Measurements from ENCODE around the gene UBE4A.

DNA sequence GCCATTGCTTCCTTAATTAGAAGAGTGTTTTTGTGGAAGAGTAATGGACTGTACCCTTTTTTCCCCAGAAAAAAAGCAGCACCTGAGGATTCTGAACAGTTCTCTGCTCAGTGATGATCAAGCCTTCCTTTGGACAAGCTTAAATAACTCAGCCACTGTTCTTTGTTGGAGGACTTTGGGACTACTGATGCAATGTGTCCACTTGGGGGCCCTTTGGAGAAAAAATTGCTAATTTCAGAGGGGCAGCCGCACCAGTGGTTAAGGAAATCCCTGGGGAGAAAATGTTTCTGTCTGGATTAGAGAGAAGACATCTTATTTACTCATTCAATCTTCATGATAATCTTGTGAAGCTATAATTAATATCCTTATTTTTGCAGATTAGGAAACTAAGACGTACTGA is 71.6 kb downstream of the UBE4A start:
- no peak for TF ChIP-seq POLR2A (IDR thresholded peaks at IDR 0.05)
- TF ChIP-seq, protein P1, sequence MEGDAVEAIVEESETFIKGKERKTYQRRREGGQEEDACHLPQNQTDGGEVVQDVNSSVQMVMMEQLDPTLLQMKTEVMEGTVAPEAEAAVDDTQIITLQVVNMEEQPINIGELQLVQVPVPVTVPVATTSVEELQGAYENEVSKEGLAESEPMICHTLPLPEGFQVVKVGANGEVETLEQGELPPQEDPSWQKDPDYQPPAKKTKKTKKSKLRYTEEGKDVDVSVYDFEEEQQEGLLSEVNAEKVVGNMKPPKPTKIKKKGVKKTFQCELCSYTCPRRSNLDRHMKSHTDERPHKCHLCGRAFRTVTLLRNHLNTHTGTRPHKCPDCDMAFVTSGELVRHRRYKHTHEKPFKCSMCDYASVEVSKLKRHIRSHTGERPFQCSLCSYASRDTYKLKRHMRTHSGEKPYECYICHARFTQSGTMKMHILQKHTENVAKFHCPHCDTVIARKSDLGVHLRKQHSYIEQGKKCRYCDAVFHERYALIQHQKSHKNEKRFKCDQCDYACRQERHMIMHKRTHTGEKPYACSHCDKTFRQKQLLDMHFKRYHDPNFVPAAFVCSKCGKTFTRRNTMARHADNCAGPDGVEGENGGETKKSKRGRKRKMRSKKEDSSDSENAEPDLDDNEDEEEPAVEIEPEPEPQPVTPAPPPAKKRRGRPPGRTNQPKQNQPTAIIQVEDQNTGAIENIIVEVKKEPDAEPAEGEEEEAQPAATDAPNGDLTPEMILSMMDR (IDR thresholded peaks at IDR 0.05) = no peak

Data from adrenal gland (tissue), 5 donors.